GM12878 (cell line): ENCODE measurements around the gene DIDO1. TPM values are rescaled to one million over a fixed set of nuclear protein-coding genes. Genes with fewer than 3 reads are reported as not detected.

Experiments used
- ATAC-seq: fragments of 200-7000 bp; cut with Tn5 transposase; 3 replicates; pipeline ENCODE4 v1.9.1; 2020; ENCODE audit warnings: mild to moderate bottlenecking, moderate library complexity
- BruUV-seq: library from RNA; stranded (reverse); fragments of 400-500 nt; replicated peaks from 2 replicates; lab custom pipeline; 2021; lab: Mats Ljungman, UMichigan
- CTCF ChIA-PET: fragments of 300-600 bp; sonication (Branson Sonifier 250); formaldehyde crosslinking; extraction: SDS; loops from one replicate; lab custom pipeline; 2021; ENCODE audit warnings: inconsistent platforms; lab: Yijun Ruan, JAX
- POLR2A ChIA-PET: fragments of 350-600 bp; formaldehyde crosslinking; extraction: SDS; loops from one replicate; lab custom pipeline; 2021; ENCODE audit warnings: inconsistent platforms; lab: Charles Lee
- RAD21 ChIA-PET: fragments of 300-600 bp; sonication (Branson Sonifier 250); formaldehyde crosslinking; loops from one replicate; lab custom pipeline; 2023; ENCODE audit warnings: antibody characterized with exemption; ENCODE audit not compliant: unreplicated experiment; lab: Charles Lee
- SMC1A ChIA-PET: fragments of 300-600 bp; sonication (Branson Sonifier 250); formaldehyde crosslinking; loops from one replicate; lab custom pipeline; 2023; ENCODE audit not compliant: unreplicated experiment, uncharacterized antibody; lab: Charles Lee
- DNase-seq: peaks from one replicate; pipeline ENCODE4 v3.0.0-alpha.2; 2011; ENCODE audit warnings: low read depth, low spot score
- FAIRE-seq: peaks from 3 replicates; lab custom pipeline; 2011; peaks lifted over from hg19 to GRCh38; lab: Jason Lieb, UNC
- H2AFZ ChIP-seq: 2 replicates; pipeline ENCODE4 v1.6.0; 2011; ENCODE audit warnings: low read depth, low read length, control low read depth; ENCODE audit not compliant: control insufficient read depth
- H3K27ac ChIP-seq: 2 replicates; pipeline ENCODE4 v1.5.1; 2011; ENCODE audit warnings: control low read depth; ENCODE audit not compliant: control insufficient read depth, insufficient read depth
- H3K27me3 ChIP-seq, 2 experiments: replicated peaks in 1 of 2; 2 replicates each; pipeline versions ENCODE4 v1.6.0 to v1.6.1; 2011; ENCODE audit warnings: low read length in 1 of 2; ENCODE audit not compliant: control insufficient read depth in 2 of 2, insufficient read depth in 2 of 2
- H3K36me3 ChIP-seq, 2 experiments: 2 replicates each; pipeline ENCODE4 v1.5.1; 2011; ENCODE audit warnings: low read length in 1 of 2; ENCODE audit not compliant: control insufficient read depth in 2 of 2, insufficient read depth in 2 of 2
- H3K4me1 ChIP-seq: 2 replicates; pipeline ENCODE4 v1.6.1; 2011; ENCODE audit warnings: mild to moderate bottlenecking, low read length, moderate library complexity, mixed read lengths; ENCODE audit not compliant: control insufficient read depth, insufficient read depth
- H3K4me2 ChIP-seq: 2 replicates; pipeline ENCODE4 v1.6.0; 2011; ENCODE audit warnings: control low read depth; ENCODE audit not compliant: control insufficient read depth, insufficient read depth
- H3K4me3 ChIP-seq: fragments of 200-600 bp; sonication (generic); 2 replicates; pipeline ENCODE4 v1.5.1; 2016
- H3K79me2 ChIP-seq: 2 replicates; pipeline ENCODE4 v1.6.0; 2011; ENCODE audit warnings: low read length; ENCODE audit not compliant: control insufficient read depth, insufficient read depth
- H3K9ac ChIP-seq: 2 replicates; pipeline ENCODE4 v1.8.0; 2011; ENCODE audit warnings: low read length, control low read depth, mixed read lengths; ENCODE audit not compliant: control insufficient read depth, insufficient read depth
- H3K9me3 ChIP-seq: replicated peaks from 3 replicates; pipeline ENCODE4 v1.5.1; 2011; ENCODE audit warnings: mild to moderate bottlenecking, low read length; ENCODE audit not compliant: control insufficient read depth, insufficient read depth
- H4K20me1 ChIP-seq: 2 replicates; pipeline ENCODE4 v1.6.0; 2011; ENCODE audit not compliant: control insufficient read depth, insufficient read depth
- BHLHE40 ChIP-seq, 2 experiments: fragments of 450-650 bp in 1 of 2; IDR thresholded peaks; 2 replicates each; pipeline ENCODE4 v1.6.1; 2011 to 2017; ENCODE audit warnings: low read depth in 2 of 2, borderline replicate concordance in 1 of 2, improper control_type of control experiment in 1 of 2, low read length in 1 of 2, mild to moderate bottlenecking in 1 of 2
- CREB1 ChIP-seq: IDR thresholded peaks from 2 replicates; pipeline ENCODE4 v1.6.1; 2012; ENCODE audit warnings: low read depth, mild to moderate bottlenecking, inconsistent platforms
- EGR1 ChIP-seq, 2 experiments: IDR thresholded peaks; 1 replicate in 1 of 2; 2 replicates in 1 of 2; pipeline ENCODE4 v1.6.1; 2011 to 2012; ENCODE audit warnings: low read depth in 2 of 2, low read length in 2 of 2, borderline replicate concordance in 1 of 2, mild to moderate bottlenecking in 1 of 2, moderate library complexity in 1 of 2
- GATAD2B ChIP-seq: fragments of 450-650 bp; conservative IDR thresholded peaks from 2 replicates; pipeline ENCODE4 v1.6.1; 2017; ENCODE audit warnings: low read depth, mild to moderate bottlenecking, moderate library complexity
- IKZF2 ChIP-seq, 2 experiments: fragments of 450-650 bp; IDR thresholded peaks; 2 replicates each; pipeline ENCODE4 v1.6.1; 2017; ENCODE audit warnings: mild to moderate bottlenecking in 2 of 2, moderate library complexity in 2 of 2
- LARP7 ChIP-seq: fragments of 450-650 bp; IDR thresholded peaks from 2 replicates; pipeline ENCODE4 v1.6.1; 2017; ENCODE audit warnings: mild to moderate bottlenecking
- MEF2B ChIP-seq: fragments of 450-650 bp; IDR thresholded peaks from 2 replicates; pipeline ENCODE4 v1.6.1; 2018; ENCODE audit warnings: mild to moderate bottlenecking, moderate library complexity; ENCODE audit not compliant: partially characterized antibody, poor library complexity, severe bottlenecking
- MTA3 ChIP-seq: IDR thresholded peaks from 2 replicates; pipeline ENCODE4 v1.6.1; 2012; ENCODE audit warnings: low read length, inconsistent platforms, borderline replicate concordance
- TBL1XR1 ChIP-seq: IDR thresholded peaks from 2 replicates; pipeline ENCODE4 v1.6.1; 2012; ENCODE audit warnings: low read depth, low read length, improper control_type of control experiment
- YY1 ChIP-seq: IDR thresholded peaks from 2 replicates; pipeline ENCODE4 v1.6.1; 2011; ENCODE audit warnings: low read depth, mild to moderate bottlenecking, low read length
- WGBS: methylation state at CpG from one replicate; pipeline ENCODE4 v1.1.6; 2016; ENCODE audit warnings: low lambda C conversion rate; ENCODE audit not compliant: insufficient replicate concordance, insufficient coverage; ENCODE audit errors: missing lambda C conversion rate; 5-methylcytosine and 5-hydroxymethylcytosine counted together
- in situ Hi-C: fragments of 300-500 bp; cut with MboI; formaldehyde crosslinking; loops from 9 replicates; pipeline ENCODE4 v1.14.3; 2018; ENCODE audit warnings: mixed read lengths
- intact Hi-C: fragments of 100-400 bp; cut with micrococcal nuclease; formaldehyde crosslinking; loops from one replicate; pipeline ENCODE4 v1.14.2; 2022; ENCODE audit not compliant: unreplicated experiment
- polyA plus RNA-seq, 11 experiments: library from polyadenylated mRNA; depleted of rRNA in 4 of 11; unstranded in 6 of 11; stranded (reverse) in 5 of 11; fragments of >200 nt; fragmentation: Nextera tagmentation in 4 of 11; fragmentation: Illumina TruSeq in 1 of 11; extraction: Ambion mirVana in 4 of 11; extraction: Trizol in 1 of 11; gene quantifications; 1 replicate in 1 of 11; 2 replicates in 10 of 11; pipeline versions ENCODE4 v1.2.1 to v1.2.3, GENCODE V29; 2011 to 2016; ENCODE audit warnings: inconsistent platforms in 2 of 11, missing spikeins in 2 of 11, low read depth in 1 of 11
- total RNA-seq, 4 experiments: library from RNA; depleted of rRNA in 3 of 4; stranded (reverse); fragments of >200 nt in 3 of 4; fragmentation: Illumina TruSeq in 1 of 4; extraction: Trizol in 1 of 4; gene quantifications; 2 replicates each; pipeline versions ENCODE4 v1.2.1 to v1.2.3, GENCODE V29; 2013 to 2021
- TF ChIP-seq, protein P1 (sequence below): fragments of 450-650 bp; formaldehyde crosslinking; IDR thresholded peaks from 2 replicates; pipeline ENCODE4 v1.5.0; 2022; ENCODE audit warnings: mild to moderate bottlenecking, missing genetic modification characterization
- TF ChIP-seq, protein P2 (sequence below): IDR thresholded peaks from 2 replicates; pipeline ENCODE4 v1.6.1; 2012; ENCODE audit warnings: low read depth, low read length, improper control_type of control experiment
- TF ChIP-seq, protein P3 (sequence below): fragments of 450-650 bp; IDR thresholded peaks from 2 replicates; pipeline ENCODE4 v1.6.1; 2017; ENCODE audit warnings: mild to moderate bottlenecking, moderate library complexity

The DIDO1 gene
- total and polyA plus RNA-seq, 10 of the 15 experiments (the other 5 are each of a cell fraction or from before 2014, with no cell fraction given) = 5.5 to 56.4 (median 38.4) TPM

DNA sequence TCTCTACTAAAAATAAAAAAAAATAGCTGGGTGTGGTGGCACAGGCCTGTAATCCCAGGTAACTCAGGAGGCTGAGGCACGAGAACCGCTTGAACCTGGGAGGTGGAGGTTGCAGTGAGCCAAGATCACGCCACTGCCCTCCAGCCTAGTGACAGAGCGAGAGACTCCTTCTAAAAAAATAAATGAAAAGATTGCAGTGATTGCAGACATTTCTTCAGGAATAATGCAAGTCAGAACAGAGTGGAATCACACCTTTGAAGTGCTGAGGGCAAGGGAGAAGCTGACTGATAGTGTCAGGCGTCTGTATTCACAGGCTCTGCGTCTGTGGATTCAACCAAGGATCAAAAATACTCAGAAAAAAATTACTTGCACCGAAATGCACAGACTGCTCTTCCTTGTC lies 62.1 kb downstream of the DIDO1 start (continued):
- TF ChIP-seq, protein P1, sequence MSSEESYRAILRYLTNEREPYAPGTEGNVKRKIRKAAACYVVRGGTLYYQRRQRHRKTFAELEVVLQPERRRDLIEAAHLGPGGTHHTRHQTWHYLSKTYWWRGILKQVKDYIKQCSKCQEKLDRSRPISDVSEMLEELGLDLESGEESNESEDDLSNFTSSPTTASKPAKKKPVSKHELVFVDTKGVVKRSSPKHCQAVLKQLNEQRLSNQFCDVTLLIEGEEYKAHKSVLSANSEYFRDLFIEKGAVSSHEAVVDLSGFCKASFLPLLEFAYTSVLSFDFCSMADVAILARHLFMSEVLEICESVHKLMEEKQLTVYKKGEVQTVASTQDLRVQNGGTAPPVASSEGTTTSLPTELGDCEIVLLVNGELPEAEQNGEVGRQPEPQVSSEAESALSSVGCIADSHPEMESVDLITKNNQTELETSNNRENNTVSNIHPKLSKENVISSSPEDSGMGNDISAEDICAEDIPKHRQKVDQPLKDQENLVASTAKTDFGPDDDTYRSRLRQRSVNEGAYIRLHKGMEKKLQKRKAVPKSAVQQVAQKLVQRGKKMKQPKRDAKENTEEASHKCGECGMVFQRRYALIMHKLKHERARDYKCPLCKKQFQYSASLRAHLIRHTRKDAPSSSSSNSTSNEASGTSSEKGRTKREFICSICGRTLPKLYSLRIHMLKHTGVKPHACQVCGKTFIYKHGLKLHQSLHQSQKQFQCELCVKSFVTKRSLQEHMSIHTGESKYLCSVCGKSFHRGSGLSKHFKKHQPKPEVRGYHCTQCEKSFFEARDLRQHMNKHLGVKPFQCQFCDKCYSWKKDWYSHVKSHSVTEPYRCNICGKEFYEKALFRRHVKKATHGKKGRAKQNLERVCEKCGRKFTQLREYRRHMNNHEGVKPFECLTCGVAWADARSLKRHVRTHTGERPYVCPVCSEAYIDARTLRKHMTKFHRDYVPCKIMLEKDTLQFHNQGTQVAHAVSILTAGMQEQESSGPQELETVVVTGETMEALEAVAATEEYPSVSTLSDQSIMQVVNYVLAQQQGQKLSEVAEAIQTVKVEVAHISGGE (CRISPR knock-in tag) = no peak

DNA sequence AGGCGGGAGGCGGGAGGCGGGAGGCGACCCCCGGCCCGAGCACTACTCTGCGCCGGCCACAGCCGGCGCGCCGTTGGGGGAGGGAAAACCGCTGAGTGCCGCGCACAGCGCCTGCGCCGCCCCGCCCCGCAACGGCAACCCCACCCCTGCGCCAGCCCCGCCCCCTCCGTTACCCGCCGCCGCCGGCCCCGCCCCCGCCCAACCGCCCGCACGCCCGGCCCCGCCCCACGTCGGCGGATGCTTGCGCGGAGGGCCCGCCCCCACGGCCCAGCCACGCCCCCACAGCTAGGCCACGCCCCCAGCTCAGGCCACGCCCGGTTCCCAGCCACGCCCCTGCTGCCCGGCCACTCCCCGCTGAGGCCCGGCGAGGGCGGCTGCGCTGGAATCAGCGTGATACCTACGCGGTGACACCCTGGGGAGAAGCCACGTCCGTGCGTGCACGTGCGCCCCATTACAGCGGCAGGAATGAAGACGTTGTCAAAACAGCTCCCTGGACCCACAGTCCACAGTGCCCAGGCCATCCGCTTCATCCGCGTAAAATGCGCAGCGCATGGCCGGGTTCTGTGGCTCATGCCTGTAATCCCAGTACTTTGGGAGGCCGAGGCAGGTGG lies 64.5 kb downstream of the DIDO1 start, which contains the start of gene TCFL5:
TSS of gene TCFL5 (minus strand) at position 97 of the 611 bp plus-strand sequence. CDS start 152 bp downstream, outside the sequence.
- WGBS = 13% methylated on average over 44 of the region's 70 CpGs
- DNase-seq = no peak
- H3K27me3 ChIP-seq = no peaks in the 10 kb centered on the region; a peak in 1 of 4 replicates
- ChIA-PET CTCF (interaction anchor here (1.2 to 1.3 kb wide), 3 partner anchors 29 to 46 kb away, joined by 3 read pairs; no protein-coding TSS in a partner anchor), POLR2A (interaction anchor here (0.6 to 1.0 kb wide), 3 partner anchors 39 to 242 kb away, joined by 3 to 6 read pairs (median 3); no protein-coding TSS in a partner anchor), RAD21 (interaction anchor here (0.6 to 1.0 kb wide), 4 partner anchors 39 to 147 kb away, joined by 3 to 6 read pairs (median 4); partner anchors contain the start of gene MRGBP), SMC1A (interaction anchor here (0.8 to 1.4 kb wide), 2 partner anchors 13 to 39 kb away, joined by 3 read pairs; no protein-coding TSS in a partner anchor)
- peak within 1 kb of the TSS; percentile 75 for H2AFZ ChIP-seq
- H3K4me3 ChIP-seq = peak within 1 kb of the TSS; percentile 75; the same call in 1 of the 2 replicates
- FAIRE-seq = peak; percentile 41
- H3K79me2 ChIP-seq = peaks cover 3% of the 10 kb centered on the region; the same call in 1 of the 2 replicates
- in situ Hi-C loops (no loop called here), intact Hi-C loops (no loop called here)
- BruUV-seq = no TSS peak
- H3K9me3 ChIP-seq = no peaks in the 10 kb centered on the region
- no peak within 1 kb of the TSS for H3K27ac ChIP-seq
- H3K4me1 ChIP-seq = peaks cover 5% of the 10 kb centered on the region
- H3K36me3 ChIP-seq = no peaks in the 10 kb centered on the region
- peak; percentile 96 for ATAC-seq
- H3K4me2 ChIP-seq = peak within 1 kb of the TSS; percentile 89
- H3K9ac ChIP-seq = peak within 1 kb of the TSS; percentile 27
- H4K20me1 ChIP-seq = no peaks in the 10 kb centered on the region
- TF ChIP-seq, protein P2, sequence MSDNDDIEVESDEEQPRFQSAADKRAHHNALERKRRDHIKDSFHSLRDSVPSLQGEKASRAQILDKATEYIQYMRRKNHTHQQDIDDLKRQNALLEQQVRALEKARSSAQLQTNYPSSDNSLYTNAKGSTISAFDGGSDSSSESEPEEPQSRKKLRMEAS = peak; percentile 77
- TF ChIP-seq LARP7 (0 out of 2 replicates have a peak, but pooled peaks have one; percentile 18), YY1 (no peak), CREB1 (0 out of 2 replicates have a peak, but pooled peaks have one; percentile 36), EGR1 (IDR thresholded peaks at IDR 0.05; ENCODE audit: borderline replicate concordance in 1 of 2, low read depth in 2 of 2, low read length in 2 of 2) (peak in 1 of 2 experiments; percentile 36; a peak in 1 of 3 replicates), MEF2B (peak; percentile 74), BHLHE40 (IDR thresholded peaks at IDR 0.05; ENCODE audit: borderline replicate concordance in 1 of 2, low read depth in 2 of 2, low read length in 1 of 2) (peak; percentile 96 to 99), IKZF2 (IDR thresholded peaks at IDR 0.05) (peak in 1 of 2 experiments; percentile 17; a peak in 1 of 4 replicates), MTA3 (no peak), TBL1XR1 (no peak), GATAD2B (0 out of 2 replicates have a peak, but pooled peaks have one; percentile 55)
- TF ChIP-seq, protein P3, sequence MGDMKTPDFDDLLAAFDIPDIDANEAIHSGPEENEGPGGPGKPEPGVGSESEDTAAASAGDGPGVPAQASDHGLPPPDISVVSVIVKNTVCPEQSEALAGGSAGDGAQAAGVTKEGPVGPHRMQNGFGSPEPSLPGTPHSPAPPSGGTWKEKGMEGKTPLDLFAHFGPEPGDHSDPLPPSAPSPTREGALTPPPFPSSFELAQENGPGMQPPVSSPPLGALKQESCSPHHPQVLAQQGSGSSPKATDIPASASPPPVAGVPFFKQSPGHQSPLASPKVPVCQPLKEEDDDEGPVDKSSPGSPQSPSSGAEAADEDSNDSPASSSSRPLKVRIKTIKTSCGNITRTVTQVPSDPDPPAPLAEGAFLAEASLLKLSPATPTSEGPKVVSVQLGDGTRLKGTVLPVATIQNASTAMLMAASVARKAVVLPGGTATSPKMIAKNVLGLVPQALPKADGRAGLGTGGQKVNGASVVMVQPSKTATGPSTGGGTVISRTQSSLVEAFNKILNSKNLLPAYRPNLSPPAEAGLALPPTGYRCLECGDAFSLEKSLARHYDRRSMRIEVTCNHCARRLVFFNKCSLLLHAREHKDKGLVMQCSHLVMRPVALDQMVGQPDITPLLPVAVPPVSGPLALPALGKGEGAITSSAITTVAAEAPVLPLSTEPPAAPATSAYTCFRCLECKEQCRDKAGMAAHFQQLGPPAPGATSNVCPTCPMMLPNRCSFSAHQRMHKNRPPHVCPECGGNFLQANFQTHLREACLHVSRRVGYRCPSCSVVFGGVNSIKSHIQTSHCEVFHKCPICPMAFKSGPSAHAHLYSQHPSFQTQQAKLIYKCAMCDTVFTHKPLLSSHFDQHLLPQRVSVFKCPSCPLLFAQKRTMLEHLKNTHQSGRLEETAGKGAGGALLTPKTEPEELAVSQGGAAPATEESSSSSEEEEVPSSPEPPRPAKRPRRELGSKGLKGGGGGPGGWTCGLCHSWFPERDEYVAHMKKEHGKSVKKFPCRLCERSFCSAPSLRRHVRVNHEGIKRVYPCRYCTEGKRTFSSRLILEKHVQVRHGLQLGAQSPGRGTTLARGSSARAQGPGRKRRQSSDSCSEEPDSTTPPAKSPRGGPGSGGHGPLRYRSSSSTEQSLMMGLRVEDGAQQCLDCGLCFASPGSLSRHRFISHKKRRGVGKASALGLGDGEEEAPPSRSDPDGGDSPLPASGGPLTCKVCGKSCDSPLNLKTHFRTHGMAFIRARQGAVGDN = peak; percentile 88
